ENCODE data around the gene ADM2.

DNA sequence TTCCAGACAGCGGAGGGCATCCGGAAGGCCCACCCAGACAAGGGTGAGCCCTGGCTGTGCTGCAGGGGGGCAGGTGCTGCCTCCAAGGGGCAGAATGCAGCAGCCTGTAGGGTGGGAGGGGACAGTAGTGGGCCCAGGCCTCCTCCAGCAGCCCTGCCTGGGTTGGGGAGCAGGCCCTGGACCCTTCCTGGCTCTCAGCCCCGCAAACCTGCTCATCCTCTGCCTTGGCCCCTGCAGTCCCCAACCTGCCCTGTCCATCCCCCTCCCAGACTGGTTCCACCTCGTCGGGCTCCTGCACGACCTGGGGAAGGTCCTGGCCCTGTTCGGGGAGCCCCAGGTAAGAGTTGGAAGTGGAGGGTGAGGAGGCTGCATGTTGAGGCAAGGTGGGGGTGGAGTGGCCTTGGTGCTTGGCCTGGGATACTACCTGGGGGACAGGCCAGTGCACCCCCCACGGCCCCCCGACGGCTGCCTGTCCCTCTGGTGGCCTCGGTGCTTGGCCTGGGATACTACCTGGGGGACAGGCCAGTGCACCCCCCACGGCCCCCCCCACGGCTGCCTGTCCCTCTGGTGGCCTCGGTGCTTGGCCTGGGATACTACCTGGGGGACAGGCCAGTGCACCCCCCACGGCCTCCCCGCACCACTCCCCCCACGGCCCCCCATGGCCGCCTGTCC, 6.8 kb downstream of the ADM2 start:
- TF ChIP-seq, protein P1, sequence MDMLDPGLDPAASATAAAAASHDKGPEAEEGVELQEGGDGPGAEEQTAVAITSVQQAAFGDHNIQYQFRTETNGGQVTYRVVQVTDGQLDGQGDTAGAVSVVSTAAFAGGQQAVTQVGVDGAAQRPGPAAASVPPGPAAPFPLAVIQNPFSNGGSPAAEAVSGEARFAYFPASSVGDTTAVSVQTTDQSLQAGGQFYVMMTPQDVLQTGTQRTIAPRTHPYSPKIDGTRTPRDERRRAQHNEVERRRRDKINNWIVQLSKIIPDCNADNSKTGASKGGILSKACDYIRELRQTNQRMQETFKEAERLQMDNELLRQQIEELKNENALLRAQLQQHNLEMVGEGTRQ (IDR thresholded peaks at IDR 0.05; ENCODE audit: borderline replicate concordance, low read depth, low read length): no peak
- TF ChIP-seq, protein P2, sequence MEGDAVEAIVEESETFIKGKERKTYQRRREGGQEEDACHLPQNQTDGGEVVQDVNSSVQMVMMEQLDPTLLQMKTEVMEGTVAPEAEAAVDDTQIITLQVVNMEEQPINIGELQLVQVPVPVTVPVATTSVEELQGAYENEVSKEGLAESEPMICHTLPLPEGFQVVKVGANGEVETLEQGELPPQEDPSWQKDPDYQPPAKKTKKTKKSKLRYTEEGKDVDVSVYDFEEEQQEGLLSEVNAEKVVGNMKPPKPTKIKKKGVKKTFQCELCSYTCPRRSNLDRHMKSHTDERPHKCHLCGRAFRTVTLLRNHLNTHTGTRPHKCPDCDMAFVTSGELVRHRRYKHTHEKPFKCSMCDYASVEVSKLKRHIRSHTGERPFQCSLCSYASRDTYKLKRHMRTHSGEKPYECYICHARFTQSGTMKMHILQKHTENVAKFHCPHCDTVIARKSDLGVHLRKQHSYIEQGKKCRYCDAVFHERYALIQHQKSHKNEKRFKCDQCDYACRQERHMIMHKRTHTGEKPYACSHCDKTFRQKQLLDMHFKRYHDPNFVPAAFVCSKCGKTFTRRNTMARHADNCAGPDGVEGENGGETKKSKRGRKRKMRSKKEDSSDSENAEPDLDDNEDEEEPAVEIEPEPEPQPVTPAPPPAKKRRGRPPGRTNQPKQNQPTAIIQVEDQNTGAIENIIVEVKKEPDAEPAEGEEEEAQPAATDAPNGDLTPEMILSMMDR (IDR thresholded peaks at IDR 0.05): no peak
- TF ChIP-seq TCF12 (IDR thresholded peaks at IDR 0.05) (no peak), FOSL2 (IDR thresholded peaks at IDR 0.05; ENCODE audit: borderline replicate concordance, low read depth) (no peak), EP300 (IDR thresholded peaks at IDR 0.05; ENCODE audit: borderline replicate concordance in 1 of 2, low read depth in 1 of 2, low read length in 1 of 2) (no peak), FOXM1 (IDR thresholded peaks at IDR 0.05; ENCODE audit: low read depth) (no peak), POLR2AphosphoS5 (IDR thresholded peaks at IDR 0.05; ENCODE audit: low read depth, low read length) (no peak), SIN3A (IDR thresholded peaks at IDR 0.05; ENCODE audit: borderline replicate concordance, low read depth, low read length) (no peak), RAD21 (IDR thresholded peaks at IDR 0.05; ENCODE audit: low read length) (no peak), RFX5 (IDR thresholded peaks at IDR 0.05; ENCODE audit: low read length) (no peak), EZH2phosphoT487 (IDR thresholded peaks at IDR 0.05; ENCODE audit: borderline replicate concordance, low read depth) (no peak), GATA2 (CRISPR knock-in tag; IDR thresholded peaks at IDR 0.05) (no peak)

Measured in SK-N-SH (cell line).